Right renal cortex interstitium (tissue), 3 donors: ENCODE results near the gene PPT1. TPM values are rescaled to one million over a fixed set of nuclear protein-coding genes. Genes with fewer than 3 reads are reported as not detected.

Experiments used
- DNase-seq, 3 donors: peaks; one replicate each; pipeline ENCODE4 v3.0.0-alpha.2; 2013; ENCODE audit warnings: low read depth in 3 of 3, low spot score in 2 of 3
- polyA plus RNA-seq, 3 donors: library from polyadenylated mRNA; unstranded; fragments of 120-200 nt; gene quantifications; one replicate each; pipeline ENCODE4 v1.2.1, GENCODE V29; 2013; ENCODE audit not compliant: insufficient read length in 3 of 3

Gene PPT1
- polyA plus RNA-seq, 3 donors: 111 to 144 (median 121) TPM

- peak in 1 of 3 donors; percentile 31 for DNase-seq
Measured at GRCh38 chr1:40032240-40032891, 64.7 kb downstream of the PPT1 start.

DNA sequence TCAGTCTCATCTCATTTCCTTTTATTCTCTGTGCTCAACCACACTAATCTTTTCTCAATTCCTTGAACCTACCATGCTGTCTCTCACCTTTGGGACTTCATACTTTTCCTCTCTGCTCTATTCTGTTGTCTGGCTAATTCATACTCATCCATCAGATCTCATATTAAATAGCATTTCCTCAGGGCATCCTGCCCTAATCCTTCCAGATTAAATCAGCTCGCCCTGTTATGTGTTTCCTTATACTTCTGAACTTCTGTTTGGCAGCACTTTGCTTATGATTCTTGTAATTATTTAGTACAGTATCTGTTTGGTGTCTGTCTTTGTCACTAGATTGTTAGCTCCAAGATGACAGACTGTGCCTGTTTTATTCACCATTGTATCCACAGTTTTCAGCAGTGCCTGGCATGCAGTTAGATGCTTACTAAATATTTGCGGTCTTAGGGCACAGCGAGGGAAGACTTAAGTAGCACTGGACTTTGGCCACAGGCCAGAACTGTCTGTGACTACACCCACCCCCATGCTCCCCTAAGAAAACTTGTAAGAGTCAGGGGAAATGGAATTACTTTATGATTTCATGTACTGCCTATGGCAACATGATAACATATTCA, 66.4 kb downstream of the PPT1 start:
- DNase-seq: no peak

DNA sequence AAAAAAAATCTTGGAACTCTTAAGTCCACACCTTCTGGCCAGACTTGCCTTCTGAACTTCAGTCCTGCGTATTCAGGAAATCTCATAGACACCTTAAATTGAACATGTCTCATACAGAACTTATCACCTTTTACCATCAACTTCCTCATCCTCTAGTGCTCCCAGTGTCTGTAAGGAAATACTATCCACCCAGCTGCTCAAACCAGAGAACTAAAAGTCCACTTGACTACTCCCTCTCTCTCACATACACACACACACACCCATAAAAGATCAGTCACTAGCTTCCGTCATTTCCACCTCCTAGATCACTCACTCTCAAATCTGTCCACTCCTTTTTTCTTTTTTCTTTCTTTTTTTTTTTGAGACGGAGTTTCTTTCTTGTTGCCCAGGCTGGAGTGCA, 67.4 kb downstream of the PPT1 start:
- DNase-seq: no peak

- no peak for DNase-seq
Measured at GRCh38 chr1:40027647-40028046, 69.4 kb downstream of the PPT1 start.

DNA sequence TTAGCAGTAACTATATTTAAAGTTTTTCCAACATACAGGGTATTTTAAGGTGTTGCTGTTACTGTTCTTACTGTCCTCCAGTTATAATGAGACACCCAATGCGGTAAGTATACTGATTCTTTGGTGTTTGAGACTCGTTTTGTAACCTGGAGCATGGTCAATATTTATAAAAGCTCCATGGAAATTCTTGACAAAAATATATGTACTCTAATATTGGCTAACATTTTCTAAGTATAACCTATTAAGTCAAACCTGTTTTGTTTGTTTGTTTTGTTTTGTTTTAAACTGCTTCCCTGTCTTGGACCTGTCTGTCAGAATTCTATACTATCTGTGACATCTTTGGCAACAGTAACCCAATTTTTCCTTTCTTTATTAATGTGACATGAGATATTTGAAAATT, 72.4 kb downstream of the PPT1 start:
- DNase-seq: no peak

GRCh38 chr1:40023379-40023944, 73.6 kb downstream of the PPT1 start:
- no peak for DNase-seq

Other genes starting within 250 kb of the PPT1 start
- gene TRIT1, start 213.7 kb downstream of the PPT1 start, polyA plus RNA-seq: 10 to 100 TPM; 28.7 to 36.8 (median 32.7) TPM
- gene MYCL, start 195.3 kb downstream of the PPT1 start, polyA plus RNA-seq: 1 to 10 TPM; 6.7 to 8.0 (median 7.1) TPM
- 1 to 10 TPM; 1.8 to 2.2 (median 2.2) TPM for gene MFSD2A, start 142.1 kb downstream of the PPT1 start, polyA plus RNA-seq
- 100 to 1,000 TPM; 202 to 217 (median 212) TPM for gene CAP1, start 56.5 kb downstream of the PPT1 start, polyA plus RNA-seq
- gene RLF, start 64.1 kb upstream of the PPT1 start, polyA plus RNA-seq: 10 to 100 TPM; 24.3 to 25.4 (median 24.6) TPM
- not detected for gene TMCO2, start 150.7 kb upstream of the PPT1 start, polyA plus RNA-seq
- gene ZMPSTE24, start 161.0 kb upstream of the PPT1 start, polyA plus RNA-seq: 10 to 100 TPM; 57.5 to 60.3 (median 58.0) TPM
- 10 to 100 TPM; 17.2 to 20.0 (median 19.0) TPM for gene COL9A2, start 220.0 kb upstream of the PPT1 start, polyA plus RNA-seq